ENCODE data around the gene TIE1. TPM values are rescaled to one million over a fixed set of nuclear protein-coding genes. Genes with fewer than 3 reads are reported as not detected.
A peak's percentile ranks its signal among the peaks of the same experiment; 100 is the strongest.

Gene TIE1
- total and polyA plus RNA-seq, 2 donors (not counting 1 experiment from before 2014, with no cell fraction given) = 0.02 TPM; not detected in 1

GRCh38 chr1:43266881-43267280 is 33.9 kb upstream of the TIE1 start:
- Histone ChIP-seq H3K4me3 (replicated peaks in 1 of 4; ENCODE audit: control extremely low read depth in 1 of 4, insufficient read depth in 1 of 4, low read depth in 3 of 4, low read length in 4 of 4) (no peak overlapping the region), H2AFZ (ENCODE audit: low read length) (no peak overlapping the region), H3K27me3 (ENCODE audit: control insufficient read depth, insufficient read depth, low read length) (peaks cover 9% of the 10 kb centered on the region), H3K9me3 (ENCODE audit: control insufficient read depth, insufficient read depth, low read depth, low read length) (no peaks in the 10 kb centered on the region), H4K20me1 (ENCODE audit: control insufficient read depth, extremely low read depth, insufficient read depth, low read length) (no peaks in the 10 kb centered on the region), H3K36me3 (ENCODE audit: control insufficient read depth, insufficient read depth, low read length) (no peaks in the 10 kb centered on the region), H3K27ac (ENCODE audit: insufficient read depth, low read length) (no peak overlapping the region), H3K4me1 (ENCODE audit: control insufficient read depth, extremely low read depth, insufficient read depth, low read length) (no peaks in the 10 kb centered on the region), H3K4me2 (ENCODE audit: extremely low read depth, insufficient read depth, low read length) (no peak overlapping the region), H3K79me2 (ENCODE audit: control insufficient read depth, insufficient read depth, low read length) (no peaks in the 10 kb centered on the region), H3K9ac (ENCODE audit: insufficient read depth, low read length) (no peak overlapping the region)
- TF ChIP-seq CTCF (conservative IDR thresholded peaks at IDR 0.05 in 1 of 2, IDR thresholded peaks at IDR 0.05 in 1 of 2; ENCODE audit: low read depth in 1 of 2, low read length in 2 of 2) (no peak), EZH2 (IDR thresholded peaks at IDR 0.05; ENCODE audit: low read length, missing control alignments) (no peak)
- no peak for DNase-seq (ENCODE audit: low read depth in 2 of 2)

- no peak overlapping the region for H3K4me3 ChIP-seq (replicated peaks in 1 of 4; ENCODE audit: control extremely low read depth in 1 of 4, insufficient read depth in 1 of 4, low read depth in 3 of 4, low read length in 4 of 4)
- no peaks in the 10 kb centered on the region for H4K20me1 ChIP-seq (ENCODE audit: control insufficient read depth, extremely low read depth, insufficient read depth, low read length)
- no peak overlapping the region for H3K9ac ChIP-seq (ENCODE audit: insufficient read depth, low read length)
- no peaks in the 10 kb centered on the region for H3K9me3 ChIP-seq (ENCODE audit: control insufficient read depth, insufficient read depth, low read depth, low read length)
- peak; percentile 57 to 75 for DNase-seq (ENCODE audit: low read depth in 2 of 2)
- no peaks in the 10 kb centered on the region for H3K79me2 ChIP-seq (ENCODE audit: control insufficient read depth, insufficient read depth, low read length)
- peaks cover 11% of the 10 kb centered on the region for H3K27me3 ChIP-seq (ENCODE audit: control insufficient read depth, insufficient read depth, low read length)
- H2AFZ ChIP-seq (ENCODE audit: low read length) = no peak overlapping the region
- no peaks in the 10 kb centered on the region for H3K4me1 ChIP-seq (ENCODE audit: control insufficient read depth, extremely low read depth, insufficient read depth, low read length)
- H3K36me3 ChIP-seq (ENCODE audit: control insufficient read depth, insufficient read depth, low read length) = no peaks in the 10 kb centered on the region
- TF ChIP-seq EZH2 (IDR thresholded peaks at IDR 0.05; ENCODE audit: low read length, missing control alignments) (no peak), CTCF (conservative IDR thresholded peaks at IDR 0.05 in 1 of 2, IDR thresholded peaks at IDR 0.05 in 1 of 2; ENCODE audit: low read depth in 1 of 2, low read length in 2 of 2) (no peak)
- no peak overlapping the region for H3K27ac ChIP-seq (ENCODE audit: insufficient read depth, low read length)
- H3K4me2 ChIP-seq (ENCODE audit: extremely low read depth, insufficient read depth, low read length) = no peak overlapping the region
These were observed 33.4 kb upstream of the TIE1 start for GRCh38 chr1:43267291-43267805.

GRCh38 chr1:43267818-43268425 is 32.9 kb upstream of the TIE1 start:
- Histone ChIP-seq H3K27me3 (ENCODE audit: control insufficient read depth, insufficient read depth, low read length) (peaks cover 11% of the 10 kb centered on the region), H3K4me1 (ENCODE audit: control insufficient read depth, extremely low read depth, insufficient read depth, low read length) (no peaks in the 10 kb centered on the region), H4K20me1 (ENCODE audit: control insufficient read depth, extremely low read depth, insufficient read depth, low read length) (no peaks in the 10 kb centered on the region), H3K4me3 (replicated peaks in 1 of 4; ENCODE audit: control extremely low read depth in 1 of 4, insufficient read depth in 1 of 4, low read depth in 3 of 4, low read length in 4 of 4) (no peak overlapping the region), H3K36me3 (ENCODE audit: control insufficient read depth, insufficient read depth, low read length) (no peaks in the 10 kb centered on the region), H3K27ac (ENCODE audit: insufficient read depth, low read length) (no peak overlapping the region), H3K9me3 (ENCODE audit: control insufficient read depth, insufficient read depth, low read depth, low read length) (no peaks in the 10 kb centered on the region), H3K4me2 (ENCODE audit: extremely low read depth, insufficient read depth, low read length) (no peak overlapping the region), H3K79me2 (ENCODE audit: control insufficient read depth, insufficient read depth, low read length) (no peaks in the 10 kb centered on the region), H2AFZ (ENCODE audit: low read length) (no peak overlapping the region), H3K9ac (ENCODE audit: insufficient read depth, low read length) (no peak overlapping the region)
- no peak for TF ChIP-seq CTCF (conservative IDR thresholded peaks at IDR 0.05 in 1 of 2, IDR thresholded peaks at IDR 0.05 in 1 of 2; ENCODE audit: low read depth in 1 of 2, low read length in 2 of 2)
- TF ChIP-seq EZH2 (IDR thresholded peaks at IDR 0.05; ENCODE audit: low read length, missing control alignments) = no peak
- DNase-seq (ENCODE audit: low read depth in 2 of 2) = no peak
